ENCODE measurements around the gene LRP8.
"Not testable (repeated sequence)": the region's sequence is repeated elsewhere in the genome, so short reads cannot be mapped to it uniquely, and the experiment has no call there.

Gene LRP8

DNA sequence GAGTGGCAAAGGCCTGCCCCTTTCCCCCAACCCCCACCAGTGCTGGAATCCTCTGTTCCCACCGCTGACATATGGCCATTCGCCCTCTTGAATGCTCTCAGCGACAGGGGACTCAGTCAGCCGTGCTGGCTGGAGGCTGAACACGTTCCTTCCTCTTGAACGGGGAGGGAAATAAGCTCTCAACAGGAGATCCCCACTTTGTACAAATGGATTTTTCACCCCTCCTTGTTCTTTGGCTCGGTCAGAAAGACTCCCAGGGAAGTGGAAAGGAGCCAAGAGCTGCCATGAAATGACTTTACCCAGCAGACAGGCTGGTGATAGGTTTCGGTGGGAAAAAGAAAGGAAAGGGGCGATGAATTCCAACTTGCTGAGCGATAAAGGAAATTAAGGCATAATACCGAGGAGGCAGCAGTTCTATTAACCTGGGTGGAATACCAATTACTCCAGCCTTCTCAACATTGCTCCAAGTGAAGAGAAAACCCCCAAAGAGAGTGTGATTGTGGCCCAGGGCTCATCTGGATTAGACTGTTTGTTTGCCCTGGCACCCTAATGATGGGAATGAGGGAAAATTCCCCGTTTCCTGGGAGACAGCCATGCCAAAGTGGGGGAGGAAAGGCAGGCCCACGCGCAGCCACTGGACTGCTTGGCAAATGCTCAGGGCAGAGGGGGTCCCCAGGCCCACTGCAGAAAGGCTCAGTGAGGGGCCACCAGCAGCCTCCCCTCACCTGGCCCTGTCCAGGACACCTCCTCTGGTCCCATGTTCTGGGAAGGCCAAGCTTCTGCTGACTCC, 23.9 kb downstream of the LRP8 start:
- no peak for DNase-seq

DNA sequence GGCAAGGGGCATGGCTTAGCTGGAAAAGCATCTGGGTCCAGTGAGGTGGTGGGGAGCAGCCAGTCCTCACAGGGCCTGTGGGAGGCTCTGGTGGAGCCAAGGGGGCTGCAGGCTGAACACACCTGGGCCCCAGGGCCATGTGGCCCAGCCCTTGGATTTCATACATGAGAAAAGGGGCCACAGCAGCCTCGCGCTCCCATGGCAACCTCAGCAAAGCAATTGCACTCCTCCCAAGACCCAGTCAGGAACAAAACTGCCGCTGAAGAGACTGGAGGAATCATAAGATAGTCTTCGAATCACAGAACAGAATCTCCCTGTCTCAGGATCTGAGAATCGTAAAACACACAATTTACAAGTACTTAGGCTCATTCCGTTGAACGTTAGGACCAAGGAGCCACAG, 24.6 kb downstream of the LRP8 start:
- no peak for DNase-seq

DNA sequence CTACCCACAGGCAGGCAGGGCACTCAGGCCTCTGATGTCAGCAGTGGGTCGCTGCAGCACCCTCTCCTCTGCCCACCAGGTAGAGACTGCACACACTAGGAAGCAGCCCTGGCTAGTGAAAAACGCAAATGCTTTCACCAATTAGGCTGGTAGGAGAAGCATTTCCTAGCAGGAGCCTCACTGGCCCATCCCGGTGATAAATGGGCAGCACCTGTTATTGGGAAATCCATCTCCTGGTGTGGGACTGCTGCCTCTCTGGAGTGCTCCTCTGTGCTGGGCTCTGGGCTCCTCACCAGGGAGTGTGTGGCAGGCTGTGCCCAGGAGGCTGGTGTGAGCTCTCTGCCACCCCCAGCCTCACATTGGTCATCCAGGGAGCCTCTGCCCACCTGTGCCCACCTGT, 28.6 kb downstream of the LRP8 start:
- DNase-seq, result no peak

DNA sequence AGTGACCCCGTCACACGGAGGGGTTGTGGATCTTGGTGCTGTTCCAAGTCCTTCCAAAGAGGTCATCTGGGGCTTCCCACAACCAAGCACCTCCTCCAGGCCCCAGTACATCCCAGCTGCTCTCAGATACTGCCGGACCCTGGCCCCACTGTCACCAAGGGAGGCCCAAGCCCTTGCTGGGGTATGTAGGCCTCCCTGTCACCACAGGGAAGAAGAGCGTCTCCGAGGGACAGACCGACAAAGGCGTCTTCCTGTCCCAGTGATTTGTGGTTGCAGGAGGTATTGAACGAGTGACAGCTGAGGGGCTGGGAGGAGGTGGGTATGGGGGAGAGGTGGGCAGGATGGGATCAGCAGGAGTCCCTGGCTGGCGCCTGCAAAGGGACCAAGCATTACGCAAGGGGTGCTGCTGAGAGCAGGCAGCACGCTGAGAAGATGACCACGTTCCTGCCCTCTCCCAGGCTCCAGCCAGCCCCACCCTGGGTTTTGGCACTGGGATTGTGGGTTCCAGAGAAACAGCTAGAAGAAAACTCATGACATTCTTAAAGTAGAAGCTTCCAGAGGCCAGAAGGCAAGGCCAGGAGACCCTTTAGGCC, 29.7 kb downstream of the LRP8 start:
- DNase-seq, result no peak

DNA sequence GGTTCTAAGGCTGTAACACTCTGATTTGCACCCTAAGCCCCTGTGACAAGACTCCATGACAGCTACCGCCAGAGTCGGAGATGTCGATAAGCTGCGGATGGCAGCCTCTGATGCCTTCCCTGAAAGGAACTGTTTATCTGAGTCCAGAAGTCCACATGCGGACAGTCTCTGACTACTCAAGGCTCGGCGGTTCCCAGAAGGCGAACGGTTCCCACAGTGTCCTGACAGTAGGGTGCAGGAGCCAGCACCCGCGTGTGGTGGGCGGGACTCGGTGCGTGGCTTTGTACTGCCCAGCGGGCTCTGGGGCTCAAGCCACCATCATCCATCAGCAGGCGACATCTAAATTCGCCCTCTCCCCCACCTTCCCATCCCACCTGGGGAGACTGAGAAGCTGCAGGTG, 30.7 kb downstream of the LRP8 start:
- DNase-seq, result no peak

DNA sequence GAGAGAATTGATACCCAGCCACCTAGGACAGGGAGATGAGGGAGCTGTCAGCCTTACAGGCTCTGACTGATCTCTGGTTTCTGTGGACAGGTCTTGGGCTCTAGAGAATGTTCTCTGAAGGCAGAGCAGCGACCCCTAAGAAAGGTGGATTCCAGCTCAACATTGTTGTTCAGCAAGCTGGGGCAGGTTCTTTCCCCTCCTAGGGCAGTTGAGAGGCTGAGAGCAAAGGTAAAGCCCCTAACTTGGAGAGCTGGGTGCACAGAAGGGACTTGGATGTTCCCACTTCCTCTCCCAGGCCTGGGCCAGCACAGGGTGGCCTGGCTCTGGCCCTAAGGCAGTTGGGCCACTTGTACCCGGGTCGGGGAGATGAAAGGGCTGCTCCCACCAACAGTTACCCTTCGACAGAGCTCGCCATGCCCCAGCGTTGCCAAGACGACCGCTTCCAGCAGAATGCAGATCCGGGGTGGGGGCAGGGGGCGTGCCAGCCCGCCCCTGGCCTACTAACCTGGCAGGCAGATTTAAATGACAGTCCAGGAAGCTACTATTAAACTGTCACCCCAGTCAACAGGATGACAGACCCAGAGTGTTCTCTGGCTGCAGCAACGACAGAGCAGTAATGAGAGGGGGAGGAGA, 31.6 kb downstream of the LRP8 start:
- no peak for DNase-seq

DNA sequence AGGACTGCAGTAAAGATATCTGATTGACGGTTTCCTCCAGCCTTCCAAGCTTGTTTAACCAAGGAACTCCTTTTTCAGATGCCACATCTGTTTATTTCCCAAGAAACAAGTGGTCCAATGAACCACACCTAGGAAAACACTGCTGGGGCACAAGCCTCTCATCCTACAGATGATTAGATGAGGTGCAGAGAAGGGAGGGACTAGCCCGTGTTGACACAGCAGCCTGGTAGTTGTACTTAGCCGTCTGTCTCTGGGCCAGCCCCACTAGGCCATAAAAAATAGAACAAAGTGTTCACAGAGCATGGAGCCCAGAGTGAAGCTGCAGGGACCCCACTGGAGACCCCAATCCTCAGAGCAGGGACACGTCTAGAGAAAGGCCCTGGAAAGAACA, 32.1 kb downstream of the LRP8 start:
- DNase-seq, result no peak

DNA sequence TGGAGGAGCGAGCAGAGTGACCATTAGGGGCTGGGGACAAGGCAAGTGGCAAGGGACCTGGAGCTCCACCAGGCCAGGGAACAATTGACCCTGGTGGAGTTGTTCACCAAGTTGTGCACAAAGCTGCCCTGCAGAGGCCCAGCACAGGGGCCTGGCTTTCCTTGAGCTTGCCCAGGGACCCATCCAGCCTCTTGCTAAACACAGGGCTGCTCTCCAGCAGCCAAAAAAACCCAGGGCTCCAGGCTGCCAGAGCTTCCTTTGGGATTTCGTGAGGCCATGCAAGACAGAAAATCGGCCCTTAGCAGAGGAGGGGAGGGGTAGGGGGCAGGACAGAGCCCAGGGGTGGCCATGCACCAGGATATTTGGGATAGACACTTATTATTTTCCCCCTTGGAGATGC, 32.6 kb downstream of the LRP8 start:
- DNase-seq, result no peak

DNA sequence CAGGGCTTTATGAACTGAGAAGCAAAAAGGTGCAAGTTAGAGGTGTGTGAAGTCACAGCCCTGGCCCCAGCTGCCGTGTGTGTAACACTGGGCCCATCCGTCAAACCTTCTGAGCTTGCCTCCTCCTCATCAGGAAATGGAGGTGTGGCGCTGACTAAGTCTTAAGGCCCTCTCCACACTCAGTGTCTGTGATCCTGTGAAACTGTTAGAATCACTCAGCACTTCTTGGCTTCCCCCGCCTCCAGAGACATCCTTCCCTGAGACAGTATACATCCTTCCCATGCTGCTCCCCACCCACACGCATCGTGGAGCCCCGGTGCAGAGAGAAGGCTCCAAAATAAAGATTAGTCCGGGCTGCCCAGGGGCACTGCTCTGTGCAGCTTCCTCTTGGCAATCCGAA, 33.3 kb downstream of the LRP8 start:
- peak; percentile 79 for DNase-seq

DNA sequence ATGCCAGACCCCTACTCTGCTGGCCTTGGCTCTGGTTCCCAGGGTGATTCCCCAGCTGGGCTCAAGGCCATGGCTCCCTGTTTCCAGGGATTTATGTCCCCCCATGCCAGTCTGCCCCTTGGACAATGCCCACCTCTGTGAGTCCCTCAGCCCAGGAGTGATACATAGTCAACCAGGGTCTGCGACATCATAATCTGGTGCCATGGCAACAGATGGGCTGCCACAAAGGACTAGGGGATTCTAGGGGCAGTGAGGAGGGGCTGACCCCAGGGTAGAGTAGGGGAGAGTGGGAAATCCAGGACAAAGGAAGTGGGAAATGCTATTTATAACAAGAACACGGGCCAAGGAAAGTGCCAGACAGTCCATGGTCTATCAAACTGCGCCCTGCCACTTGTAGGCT, 33.8 kb downstream of the LRP8 start:
- no peak for DNase-seq

DNA sequence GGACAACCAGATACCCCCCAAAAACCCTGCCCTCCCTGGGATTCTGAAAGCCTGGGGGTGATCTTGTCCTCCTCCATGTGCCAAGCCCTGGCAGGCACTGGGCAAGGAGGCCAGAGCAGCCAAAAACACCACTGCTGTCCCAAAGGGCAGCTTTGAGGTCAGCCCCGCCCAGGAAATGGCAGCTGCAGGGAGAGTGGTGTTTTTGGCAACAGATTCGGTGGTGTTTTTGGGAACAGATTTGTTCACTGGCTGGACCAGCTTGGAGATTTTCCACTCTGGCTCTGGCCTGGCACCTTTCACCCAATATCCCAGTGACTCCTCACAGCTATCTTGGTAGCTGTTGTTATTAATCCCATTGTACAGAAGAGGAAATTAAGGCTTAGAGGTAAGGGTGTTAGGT, 34.7 kb downstream of the LRP8 start:
- no peak for DNase-seq

DNA sequence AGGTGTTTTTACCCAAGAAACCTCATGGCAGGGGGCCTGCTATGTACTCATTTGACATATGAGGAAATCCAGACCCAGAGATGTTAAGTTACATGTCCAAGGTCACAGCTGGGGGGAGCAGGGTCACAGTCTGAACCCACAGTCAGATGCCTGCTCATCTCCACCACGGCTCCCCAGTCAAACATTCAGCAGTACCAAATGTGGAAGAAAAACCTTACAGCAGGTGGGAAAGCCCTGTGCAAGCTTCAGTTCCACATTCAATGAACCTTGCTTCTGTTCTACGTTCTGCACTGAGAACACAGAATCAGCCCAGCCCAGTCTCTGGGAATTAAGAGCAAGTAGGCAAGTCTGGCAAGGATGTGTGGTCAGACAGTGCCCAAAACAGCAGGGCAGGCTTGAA, 35.2 kb downstream of the LRP8 start:
- DNase-seq, result no peak

DNA sequence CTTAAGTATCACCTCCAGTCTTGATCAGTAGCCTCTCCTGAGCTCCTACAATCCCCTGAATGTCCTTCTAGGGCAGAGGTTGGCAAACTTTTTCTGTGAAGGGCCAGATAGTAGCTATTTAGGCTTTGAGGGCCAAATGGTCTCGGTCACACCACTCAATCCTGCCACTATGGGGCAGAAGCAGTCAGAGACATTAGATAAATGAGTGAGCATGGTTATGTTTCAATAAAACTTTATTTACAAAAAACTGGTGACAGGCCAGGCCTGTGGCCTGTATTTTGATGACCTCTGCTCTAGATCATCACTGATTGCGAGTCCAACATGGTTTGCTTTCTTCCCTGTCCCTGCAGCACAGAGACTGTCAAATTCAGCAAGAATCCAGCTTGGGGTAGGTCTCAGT, 36.3 kb downstream of the LRP8 start:
- DNase-seq, result no peak

DNA sequence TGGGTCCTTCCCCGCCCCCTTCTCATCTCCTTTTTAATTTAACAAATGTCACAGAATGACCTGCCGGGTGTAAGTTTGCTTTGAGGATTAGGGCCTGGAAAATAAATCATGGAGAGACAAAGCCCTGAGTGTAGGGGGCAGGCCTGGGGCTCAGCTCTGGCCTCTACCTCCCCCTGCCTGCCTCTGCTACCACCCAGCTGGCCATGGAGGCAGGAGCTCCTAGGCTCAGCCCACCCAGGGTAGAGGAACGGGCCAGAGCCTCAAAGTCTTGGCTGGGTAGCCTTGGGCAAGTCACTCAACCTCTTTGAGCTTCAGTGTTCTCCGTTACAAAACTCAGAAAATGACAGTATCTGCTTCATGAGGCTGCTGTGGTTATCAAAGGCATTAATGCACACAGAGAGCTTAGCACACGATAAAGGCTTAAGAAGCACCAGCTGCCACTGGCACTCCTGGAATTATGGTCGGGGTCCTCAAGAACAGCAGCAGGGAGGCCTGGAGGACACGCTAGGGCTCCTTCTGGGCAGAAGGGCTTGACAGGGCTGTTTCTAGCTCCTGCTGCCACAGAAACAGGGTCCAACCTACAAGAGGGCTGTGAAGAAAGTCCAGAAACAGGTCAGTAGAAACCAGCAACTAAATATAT, 39.0 kb downstream of the LRP8 start:
- DNase-seq, result no peak

DNA sequence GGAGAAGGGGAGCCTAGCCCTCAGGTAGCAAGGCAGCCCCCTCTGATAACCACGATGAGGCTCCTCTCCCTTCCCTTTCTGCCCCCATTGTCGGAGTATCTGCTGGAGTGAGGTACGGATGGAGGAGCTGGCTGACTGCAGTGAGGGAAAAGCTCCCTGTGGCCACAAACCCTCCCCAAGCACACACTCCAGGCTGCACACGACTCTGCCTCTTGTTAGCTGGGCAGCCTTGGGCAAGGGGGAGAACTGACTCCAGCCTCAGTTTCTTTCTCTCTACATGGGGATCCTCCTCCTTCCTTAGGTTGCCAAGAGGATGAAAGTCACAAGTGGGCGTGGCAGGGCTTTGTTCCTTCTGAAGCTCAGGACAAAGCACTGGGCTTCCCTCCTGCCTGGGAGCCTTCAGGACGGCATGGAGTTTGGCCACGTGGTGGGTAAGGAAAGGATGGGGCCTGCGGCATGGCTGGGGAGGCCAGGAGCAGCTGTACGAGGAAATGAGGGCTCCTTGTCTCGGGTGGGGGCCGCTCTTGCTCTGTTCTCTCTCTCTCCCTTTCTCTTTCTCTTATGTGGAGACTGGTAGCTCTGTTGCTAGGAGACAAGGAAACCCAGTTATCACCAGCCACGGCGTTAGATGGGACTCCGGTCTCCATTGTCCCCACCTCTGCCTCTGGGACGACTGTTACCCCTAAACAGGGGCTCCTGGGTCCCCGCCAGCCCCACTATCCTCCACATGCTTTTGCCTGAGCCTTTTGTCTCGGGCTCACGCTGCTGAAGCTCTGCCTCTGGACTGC, 39.7 kb downstream of the LRP8 start:
- DNase-seq, result no peak

DNA sequence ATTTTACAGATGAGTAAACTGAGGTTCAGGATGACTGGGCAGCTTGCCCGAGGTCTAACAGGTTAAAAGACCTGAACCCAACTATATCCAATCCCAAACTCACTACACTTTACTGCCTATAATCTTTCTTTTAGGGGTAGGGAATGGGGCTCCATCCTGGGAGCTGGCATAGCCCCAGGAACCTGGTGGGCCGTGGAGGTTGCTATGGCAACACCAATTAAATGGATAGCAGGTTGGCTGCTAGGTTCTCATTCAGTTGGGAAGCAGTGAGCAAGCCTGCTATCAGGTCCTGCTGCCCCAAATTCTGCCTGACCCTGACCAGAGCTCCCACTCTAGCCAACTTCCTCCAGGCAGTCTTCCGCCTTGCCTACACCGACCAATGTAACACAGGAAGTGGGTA, 40.9 kb downstream of the LRP8 start:
- no peak for DNase-seq

DNA sequence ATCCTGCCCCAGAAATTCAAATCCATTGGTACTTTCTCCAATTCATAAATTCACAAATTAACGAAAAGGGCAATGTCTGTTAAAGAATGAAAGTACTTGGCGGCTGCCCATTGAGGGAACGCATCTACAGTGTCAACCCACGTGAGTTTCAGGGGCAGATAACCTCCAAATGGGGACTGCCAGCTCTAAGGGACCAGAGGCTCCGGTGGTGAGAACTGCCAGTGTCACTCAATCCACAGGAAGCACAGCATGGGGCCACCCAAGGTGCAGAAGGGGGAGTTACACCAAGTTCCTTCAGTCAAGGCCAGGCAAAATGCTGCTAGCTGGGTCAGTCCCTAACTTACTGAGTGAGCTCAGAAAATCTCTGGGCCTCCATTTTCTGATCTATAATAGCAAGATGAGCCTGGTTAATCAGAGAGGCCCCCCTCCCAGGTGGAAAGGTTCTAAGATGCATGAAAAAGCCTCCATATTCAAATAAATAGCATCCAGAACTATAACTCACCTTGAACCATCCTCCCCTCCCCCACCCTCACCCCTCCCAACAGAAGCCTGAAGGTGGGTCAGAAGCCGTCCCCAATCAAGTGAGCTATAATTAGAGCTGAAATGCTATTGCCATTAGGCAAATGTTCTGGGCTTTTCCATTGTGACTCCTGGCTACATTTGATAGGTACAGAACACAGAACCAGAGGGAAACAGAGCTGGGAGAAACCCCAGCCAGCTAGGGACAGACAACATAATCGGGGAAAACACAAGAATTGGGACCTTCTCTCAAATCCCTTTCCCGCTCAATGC, 41.7 kb downstream of the LRP8 start:
- DNase-seq, result no peak

DNA sequence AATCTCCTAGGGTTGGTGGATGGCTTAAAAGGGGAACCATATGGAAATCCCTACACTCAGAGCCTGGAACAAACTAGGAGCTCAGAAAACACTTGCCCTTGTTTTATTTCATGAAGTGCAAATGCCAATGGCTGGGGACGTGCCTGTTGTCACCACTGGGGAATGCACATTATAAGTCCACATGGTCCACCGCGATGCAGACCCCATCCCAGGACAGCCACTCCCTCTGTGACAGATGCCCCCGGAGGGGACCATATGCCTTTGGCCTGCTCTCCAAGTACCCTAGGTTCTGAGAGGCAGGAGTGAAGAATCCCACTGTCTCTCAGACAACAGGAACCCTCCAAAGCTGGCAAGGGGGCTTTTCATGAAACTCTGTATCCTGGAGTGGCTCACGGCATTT, 42.3 kb downstream of the LRP8 start:
- no peak for DNase-seq

DNA sequence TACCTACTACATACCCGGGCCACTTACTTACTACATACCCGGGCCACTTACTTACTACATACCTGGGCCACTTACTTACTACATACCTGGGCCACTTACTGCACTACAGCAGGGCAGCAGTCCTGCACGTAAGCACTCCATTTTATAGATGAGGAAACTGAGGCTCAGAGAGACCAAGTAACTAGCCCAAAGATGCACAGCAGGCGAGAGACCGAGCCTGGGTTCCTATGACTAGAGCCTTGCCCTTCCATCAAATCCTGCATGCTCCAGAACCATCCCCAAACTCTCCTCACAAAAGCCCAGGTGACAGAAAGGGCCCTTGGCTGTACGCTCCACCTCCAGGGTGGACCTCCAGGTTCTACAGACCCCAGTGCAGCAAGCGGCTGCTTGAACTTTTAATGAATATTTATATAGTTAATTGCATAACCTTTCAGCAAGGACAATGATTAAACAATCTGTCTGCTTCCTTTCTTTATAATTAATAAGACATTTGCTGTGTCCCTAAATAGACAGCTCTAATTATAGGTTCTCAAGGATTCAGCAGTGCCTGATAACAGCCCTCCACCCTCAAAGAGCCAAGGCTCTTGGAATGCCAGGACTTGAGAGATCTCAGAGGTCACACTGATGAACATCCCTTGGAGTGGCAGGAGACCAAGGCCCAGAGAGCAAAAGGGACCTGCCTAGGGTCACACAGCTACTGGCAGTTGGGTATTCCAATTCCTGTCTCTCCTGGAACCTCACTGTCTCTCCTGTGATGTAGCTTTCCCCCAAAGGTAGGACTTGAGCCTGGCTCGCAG, 43.4 kb downstream of the LRP8 start:
- no peak for DNase-seq

DNA sequence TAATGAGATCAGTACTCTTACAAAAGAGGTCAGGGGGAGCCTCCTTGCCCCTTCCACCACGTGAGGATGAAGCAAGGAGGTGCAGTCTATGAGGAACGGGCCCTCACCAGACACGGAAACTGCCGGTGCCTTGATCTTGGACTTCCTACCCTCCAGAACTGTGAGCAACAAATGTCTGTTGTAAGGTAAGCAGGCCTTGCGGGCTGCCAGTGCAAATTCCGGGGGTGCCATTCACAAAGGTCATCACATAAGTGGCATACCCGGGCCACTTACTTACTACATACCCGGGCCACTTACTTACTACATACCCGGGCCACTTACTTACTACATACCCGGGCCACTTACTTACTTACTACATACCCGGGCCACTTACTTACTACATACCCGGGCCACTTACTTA, 44.7 kb downstream of the LRP8 start:
- DNase-seq, result not testable (repeated sequence)

DNA sequence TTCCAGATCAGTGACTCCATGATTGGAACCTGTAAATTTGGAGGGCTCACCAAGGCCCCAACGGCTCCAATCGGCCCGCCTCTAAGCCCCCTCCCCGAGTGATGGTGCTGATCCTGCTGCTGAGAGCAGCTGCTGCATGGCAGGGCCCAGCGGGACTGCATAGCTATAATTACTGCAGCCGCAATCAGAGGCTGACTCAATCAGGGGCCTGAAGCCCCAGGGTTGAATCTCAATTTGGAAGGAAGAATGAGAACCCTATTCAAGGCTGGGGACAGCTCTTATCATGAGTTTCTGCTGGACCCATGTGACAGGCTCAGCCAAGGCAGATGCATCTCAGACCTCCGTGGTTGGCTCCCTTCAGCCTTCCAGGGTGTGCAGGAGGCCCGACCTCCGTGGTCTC, 46.7 kb downstream of the LRP8 start:
- DNase-seq, result no peak

DNA sequence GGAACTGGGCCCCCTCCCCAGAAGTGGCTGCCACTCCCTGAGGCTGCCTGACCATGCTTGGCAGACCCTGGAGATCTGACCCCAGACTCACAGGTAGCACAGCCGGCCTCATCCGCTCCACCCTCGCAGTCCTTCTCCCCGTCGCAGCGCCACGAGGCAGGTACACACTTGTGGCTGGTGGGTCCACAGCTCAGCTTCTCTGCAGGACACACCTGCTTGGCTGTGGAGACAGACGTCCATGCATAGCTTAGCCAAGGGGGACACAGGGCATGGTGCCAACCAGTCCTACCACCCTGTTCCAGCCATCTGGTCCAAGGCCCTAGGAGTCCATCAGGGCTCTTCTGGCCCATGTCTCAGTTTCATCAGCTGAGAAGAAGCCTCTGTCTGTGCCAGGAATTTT, 47.4 kb downstream of the LRP8 start:
- no peak for DNase-seq
